Measurements from ENCODE around the gene SCGB2B2.

DNA sequence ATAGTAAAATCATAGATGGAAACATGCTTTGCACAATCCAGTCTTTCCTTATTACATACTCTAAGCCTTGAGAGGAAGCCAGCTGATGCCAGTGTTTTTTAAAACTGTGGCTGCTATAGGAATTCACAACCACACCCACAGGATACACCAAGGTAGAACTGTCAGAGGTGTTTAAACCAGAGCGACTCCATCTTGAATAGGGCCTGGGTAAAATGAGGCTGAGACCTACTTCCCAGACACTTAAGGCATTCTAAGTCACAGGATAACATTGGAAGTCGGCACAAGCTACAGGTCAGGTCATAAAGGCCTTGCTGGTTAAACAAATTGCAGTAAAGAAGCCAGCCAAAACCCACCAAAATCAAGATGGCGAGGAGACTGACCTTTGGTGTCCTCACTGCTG is 1.7 kb downstream of the SCGB2B2 start:
- TF ChIP-seq, protein P1, sequence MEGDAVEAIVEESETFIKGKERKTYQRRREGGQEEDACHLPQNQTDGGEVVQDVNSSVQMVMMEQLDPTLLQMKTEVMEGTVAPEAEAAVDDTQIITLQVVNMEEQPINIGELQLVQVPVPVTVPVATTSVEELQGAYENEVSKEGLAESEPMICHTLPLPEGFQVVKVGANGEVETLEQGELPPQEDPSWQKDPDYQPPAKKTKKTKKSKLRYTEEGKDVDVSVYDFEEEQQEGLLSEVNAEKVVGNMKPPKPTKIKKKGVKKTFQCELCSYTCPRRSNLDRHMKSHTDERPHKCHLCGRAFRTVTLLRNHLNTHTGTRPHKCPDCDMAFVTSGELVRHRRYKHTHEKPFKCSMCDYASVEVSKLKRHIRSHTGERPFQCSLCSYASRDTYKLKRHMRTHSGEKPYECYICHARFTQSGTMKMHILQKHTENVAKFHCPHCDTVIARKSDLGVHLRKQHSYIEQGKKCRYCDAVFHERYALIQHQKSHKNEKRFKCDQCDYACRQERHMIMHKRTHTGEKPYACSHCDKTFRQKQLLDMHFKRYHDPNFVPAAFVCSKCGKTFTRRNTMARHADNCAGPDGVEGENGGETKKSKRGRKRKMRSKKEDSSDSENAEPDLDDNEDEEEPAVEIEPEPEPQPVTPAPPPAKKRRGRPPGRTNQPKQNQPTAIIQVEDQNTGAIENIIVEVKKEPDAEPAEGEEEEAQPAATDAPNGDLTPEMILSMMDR (conservative IDR thresholded peaks at IDR 0.05; ENCODE audit: low read depth, low read length): no peak
- no peak for TF ChIP-seq EZH2 (IDR thresholded peaks at IDR 0.05; ENCODE audit: low read length, unreplicated experiment)
- no peak for TF ChIP-seq EZH2phosphoT487 (IDR thresholded peaks at IDR 0.05; ENCODE audit: borderline replicate concordance, low read length)
